GM19099 (cell line): Measurements from ENCODE around the gene MAP2K5.

ENCODE experiments used
- POLR2A ChIP-seq: IDR thresholded peaks from 3 replicates; pipeline ENCODE4 v1.6.1; 2011; ENCODE audit warnings: low read depth; ENCODE audit not compliant: insufficient read length; ENCODE audit errors: extremely low read depth

The MAP2K5 gene

GRCh38 chr15:67843571-67844387, 301.3 kb downstream of the MAP2K5 start:
- no peak for TF ChIP-seq POLR2A

GRCh38 chr15:67845974-67846373, 303.5 kb downstream of the MAP2K5 start:
- no peak for TF ChIP-seq POLR2A

- TF ChIP-seq POLR2A: no peak
Measured at GRCh38 chr15:67849538-67849937, 307.0 kb downstream of the MAP2K5 start.

- no peak for TF ChIP-seq POLR2A
Measured at GRCh38 chr15:67850336-67850735, 307.8 kb downstream of the MAP2K5 start.

GRCh38 chr15:67850994-67851571, 308.6 kb downstream of the MAP2K5 start:
- TF ChIP-seq POLR2A: no peak

- no peak for TF ChIP-seq POLR2A
Measured at GRCh38 chr15:67852418-67852817, 309.9 kb downstream of the MAP2K5 start.

GRCh38 chr15:67853454-67853853, 311.0 kb downstream of the MAP2K5 start:
- TF ChIP-seq POLR2A: no peak

- no peak for TF ChIP-seq POLR2A
Measured at GRCh38 chr15:67854358-67854757, 311.9 kb downstream of the MAP2K5 start.

GRCh38 chr15:67855842-67856241, 313.3 kb downstream of the MAP2K5 start:
- TF ChIP-seq POLR2A: no peak
